HCT116 (cell line): ENCODE measurements around the gene NRXN2. TPM values are rescaled to one million over a fixed set of nuclear protein-coding genes. Genes with fewer than 3 reads are reported as not detected.

Experiments used
- ATAC-seq: fragments of 200-7000 bp; cut with Tn5 transposase; 2 replicates; pipeline ENCODE4 v1.9.1; 2020; ENCODE audit warnings: mild to moderate bottlenecking, moderate library complexity
- BruUV-seq: library from RNA; stranded (reverse); fragments of 400-500 nt; replicated peaks from 2 replicates; lab custom pipeline; 2021; lab: Mats Ljungman, UMichigan
- CTCF ChIA-PET: fragments of 300-600 bp; sonication (Branson Sonifier 250); formaldehyde crosslinking; loops from one replicate; lab custom pipeline; 2021; ENCODE audit warnings: antibody characterized with exemption; lab: Charles Lee
- POLR2A ChIA-PET: fragments of 300-600, 350-600 bp; sonication (Branson Sonifier 250); formaldehyde crosslinking; loops from one replicate; lab custom pipeline; 2021; ENCODE audit warnings: antibody characterized with exemption; lab: Charles Lee
- RAD21 ChIA-PET, 2 experiments: fragments of 300-600 bp; sonication (Branson Sonifier 250); formaldehyde crosslinking; loops; one replicate each; lab custom pipeline; 2023; ENCODE audit warnings: low total read pairs in 2 of 2; ENCODE audit not compliant: uncharacterized antibody in 2 of 2, unreplicated experiment in 2 of 2, low non-redundant PET in 1 of 2; lab: Charles Lee
- DNase-seq: peaks from one replicate; pipeline ENCODE4 v3.0.0-alpha.2; 2010; ENCODE audit warnings: low read depth, low spot score
- H2AFZ ChIP-seq: fragments of 200-600 bp; shearing (Covaris generic), sonication (generic); 2 replicates; pipeline ENCODE4 v1.6.1; 2017; ENCODE audit warnings: low read depth, mixed run types, mixed read lengths, antibody characterized with exemption, low read length; ENCODE audit not compliant: poor library complexity, severe bottlenecking
- H3K27ac ChIP-seq: 2 replicates; pipeline ENCODE4 v1.5.1; 2012; ENCODE audit warnings: low read depth, low read length
- H3K27me3 ChIP-seq: fragments of 200-600 bp; sonication (generic); 2 replicates; pipeline ENCODE4 v1.6.1; 2016; ENCODE audit warnings: mixed run types, low read length, mixed read lengths; ENCODE audit not compliant: insufficient read depth
- H3K36me3 ChIP-seq, 2 experiments: fragments of 200-500 bp in 1 of 2; fragments of 200-600 bp in 1 of 2; sonication (Bioruptor generic) in 1 of 2; sonication (generic) in 1 of 2; 2 replicates each; pipeline versions ENCODE4 v1.5.1 to v1.6.1; 2014 to 2016; ENCODE audit warnings: low read length in 2 of 2, inconsistent platforms in 1 of 2, mixed read lengths in 1 of 2, mixed run types in 1 of 2; ENCODE audit not compliant: insufficient read depth in 2 of 2, control insufficient read depth in 1 of 2
- H3K4me1 ChIP-seq, 2 experiments: fragments of 200-600 bp in 1 of 2; sonication (generic) in 1 of 2; 2 replicates each; pipeline versions ENCODE4 v1.5.1 to v1.6.1; 2012 to 2017; ENCODE audit warnings: low read length in 2 of 2, inconsistent platforms in 1 of 2, mild to moderate bottlenecking in 1 of 2, mixed read lengths in 1 of 2, mixed run types in 1 of 2, moderate library complexity in 1 of 2; ENCODE audit not compliant: insufficient read depth in 2 of 2, control insufficient read depth in 1 of 2
- H3K4me2 ChIP-seq: fragments of 200-600 bp; sonication (generic); 2 replicates; pipeline ENCODE4 v1.6.1; 2017; ENCODE audit warnings: mixed run types, low read length, mixed read lengths
- H3K4me3 ChIP-seq, 2 experiments: fragments of 200-600 bp in 1 of 2; sonication (generic) in 1 of 2; replicated peaks in 1 of 2; 2 replicates each; pipeline ENCODE4 v1.5.1; 2011 to 2016; ENCODE audit warnings: low read length in 2 of 2, control low read depth in 1 of 2, low read depth in 1 of 2, mild to moderate bottlenecking in 1 of 2, mixed read lengths in 1 of 2, mixed run types in 1 of 2
- H3K79me2 ChIP-seq: fragments of 200-600 bp; sonication (generic); 2 replicates; pipeline ENCODE4 v1.6.1; 2017; ENCODE audit warnings: mild to moderate bottlenecking, mixed run types, low read length, moderate library complexity, mixed read lengths; ENCODE audit not compliant: insufficient read depth
- H3K9ac ChIP-seq: fragments of 200-600 bp; sonication (generic); 2 replicates; pipeline ENCODE4 v1.6.1; 2016; ENCODE audit warnings: low read length, mixed read lengths
- H3K9me2 ChIP-seq: fragments of 200-600 bp; sonication (generic), shearing (Covaris generic); 2 replicates; pipeline ENCODE4 v1.6.1; 2017; ENCODE audit warnings: mixed run types, mild to moderate bottlenecking, moderate library complexity; ENCODE audit not compliant: insufficient read depth
- H3K9me3 ChIP-seq, 2 experiments: fragments of 200-500 bp in 1 of 2; fragments of 200-600 bp in 1 of 2; sonication (Bioruptor generic) in 1 of 2; sonication (generic) in 1 of 2; 2 replicates each; pipeline ENCODE4 v1.6.1; 2014 to 2017; ENCODE audit warnings: low read length in 2 of 2, mixed read lengths in 2 of 2, inconsistent platforms in 1 of 2, low read depth in 1 of 2, mild to moderate bottlenecking in 1 of 2, mixed run types in 1 of 2, moderate library complexity in 1 of 2; ENCODE audit not compliant: control insufficient read depth in 1 of 2, insufficient read depth in 1 of 2
- H4K20me1 ChIP-seq: fragments of 200-600 bp; sonication (generic), shearing (Covaris generic); 2 replicates; pipeline ENCODE4 v1.6.1; 2017; ENCODE audit warnings: mixed run types, mild to moderate bottlenecking, moderate library complexity; ENCODE audit not compliant: insufficient read depth
- CBX3 ChIP-seq: IDR thresholded peaks from 2 replicates; pipeline ENCODE4 v1.6.1; 2012; ENCODE audit warnings: low read depth
- CEBPB ChIP-seq: IDR thresholded peaks from 2 replicates; pipeline ENCODE4 v1.6.1; 2012; ENCODE audit warnings: low read depth
- EGR1 ChIP-seq: IDR thresholded peaks from 2 replicates; pipeline ENCODE4 v1.6.1; 2012; ENCODE audit warnings: low read depth
- ELF1 ChIP-seq: IDR thresholded peaks from 2 replicates; pipeline ENCODE4 v1.6.1; 2012; ENCODE audit warnings: low read depth, borderline replicate concordance
- EZH2 ChIP-seq: fragments of 200-600 bp; sonication (generic); IDR thresholded peaks from 2 replicates; pipeline ENCODE4 v1.6.1; 2017; ENCODE audit warnings: antibody characterized with exemption, mixed run types
- EZH2phosphoT487 ChIP-seq: fragments of 200-600 bp; IDR thresholded peaks from 2 replicates; pipeline ENCODE4 v1.6.1; 2018; ENCODE audit warnings: antibody characterized with exemption, borderline replicate concordance
- FOSL1 ChIP-seq: IDR thresholded peaks from 2 replicates; pipeline ENCODE4 v1.6.1; 2012; ENCODE audit warnings: low read depth
- POLR2A ChIP-seq: IDR thresholded peaks from 2 replicates; pipeline ENCODE4 v1.7.0; 2011; ENCODE audit warnings: borderline replicate concordance; ENCODE audit not compliant: insufficient read depth, insufficient read length; ENCODE audit errors: extremely low read depth
- POLR2AphosphoS5 ChIP-seq: IDR thresholded peaks from 2 replicates; pipeline ENCODE4 v1.6.1; 2011; ENCODE audit warnings: mild to moderate bottlenecking, low read depth, low read length, moderate library complexity
- RAD21 ChIP-seq: IDR thresholded peaks from 2 replicates; pipeline ENCODE4 v1.6.1; 2012; ENCODE audit warnings: low read depth, mild to moderate bottlenecking
- SP1 ChIP-seq: IDR thresholded peaks from 2 replicates; pipeline ENCODE4 v1.6.1; 2012; ENCODE audit warnings: low read depth
- SRF ChIP-seq: IDR thresholded peaks from 2 replicates; pipeline ENCODE4 v1.6.1; 2012; ENCODE audit warnings: low read depth
- TCF7L2 ChIP-seq: IDR thresholded peaks from 2 replicates; pipeline ENCODE4 v1.7.0; 2011; ENCODE audit warnings: borderline replicate concordance, inconsistent platforms; ENCODE audit not compliant: insufficient read depth, insufficient read length; ENCODE audit errors: extremely low read depth
- YY1 ChIP-seq: IDR thresholded peaks from 2 replicates; pipeline ENCODE4 v1.6.1; 2011; ENCODE audit warnings: low read length, low read depth, moderate library complexity, mild to moderate bottlenecking; ENCODE audit not compliant: insufficient replicate concordance; ENCODE audit errors: extremely low read depth
- ZFX ChIP-seq: fragments of 450-650 bp; IDR thresholded peaks from 2 replicates; pipeline ENCODE4 v1.6.1; 2017
- ZNF274 ChIP-seq: fragments of 200-500 bp; sonication (Bioruptor generic); IDR thresholded peaks from 2 replicates; pipeline ENCODE4 v1.6.1; 2014; ENCODE audit warnings: mild to moderate bottlenecking, low read depth, low read length, inconsistent platforms
- intact Hi-C: fragments of 100-400 bp; cut with micrococcal nuclease; formaldehyde crosslinking; loops from 2 replicates; pipeline ENCODE4 v1.10.0; 2022
- total RNA-seq: library from RNA; stranded (reverse); gene quantifications from one replicate; pipeline ENCODE4 v1.2.1, GENCODE V29; 2021; ENCODE audit not compliant: unreplicated experiment
- TF ChIP-seq, protein P1 (sequence below), 3 experiments: fragments of 200-600 bp in 1 of 3; sonication (generic) in 1 of 3; IDR thresholded peaks in 2 of 3; conservative IDR thresholded peaks in 1 of 3; 2 replicates each; pipeline ENCODE4 v1.5.1; 2012 to 2017; ENCODE audit warnings: low read depth in 2 of 3, low read length in 2 of 3, antibody characterized with exemption in 1 of 3, borderline replicate concordance in 1 of 3, control low read depth in 1 of 3, mild to moderate bottlenecking in 1 of 3, mixed read lengths in 1 of 3, mixed run types in 1 of 3, moderate library complexity in 1 of 3; ENCODE audit not compliant: insufficient read depth in 1 of 3
- TF ChIP-seq, protein P2 (sequence below): IDR thresholded peaks from 2 replicates; pipeline ENCODE4 v1.6.1; 2012
- TF ChIP-seq, protein P3 (sequence below): IDR thresholded peaks from 2 replicates; pipeline ENCODE4 v1.6.1; 2012; ENCODE audit warnings: low read depth
- TF ChIP-seq, protein P4 (sequence below): IDR thresholded peaks from 2 replicates; pipeline ENCODE4 v1.6.1; 2012

NRXN2 gene
- total RNA-seq, 1 experiment from 2014 or later: 1.5 TPM

DNA sequence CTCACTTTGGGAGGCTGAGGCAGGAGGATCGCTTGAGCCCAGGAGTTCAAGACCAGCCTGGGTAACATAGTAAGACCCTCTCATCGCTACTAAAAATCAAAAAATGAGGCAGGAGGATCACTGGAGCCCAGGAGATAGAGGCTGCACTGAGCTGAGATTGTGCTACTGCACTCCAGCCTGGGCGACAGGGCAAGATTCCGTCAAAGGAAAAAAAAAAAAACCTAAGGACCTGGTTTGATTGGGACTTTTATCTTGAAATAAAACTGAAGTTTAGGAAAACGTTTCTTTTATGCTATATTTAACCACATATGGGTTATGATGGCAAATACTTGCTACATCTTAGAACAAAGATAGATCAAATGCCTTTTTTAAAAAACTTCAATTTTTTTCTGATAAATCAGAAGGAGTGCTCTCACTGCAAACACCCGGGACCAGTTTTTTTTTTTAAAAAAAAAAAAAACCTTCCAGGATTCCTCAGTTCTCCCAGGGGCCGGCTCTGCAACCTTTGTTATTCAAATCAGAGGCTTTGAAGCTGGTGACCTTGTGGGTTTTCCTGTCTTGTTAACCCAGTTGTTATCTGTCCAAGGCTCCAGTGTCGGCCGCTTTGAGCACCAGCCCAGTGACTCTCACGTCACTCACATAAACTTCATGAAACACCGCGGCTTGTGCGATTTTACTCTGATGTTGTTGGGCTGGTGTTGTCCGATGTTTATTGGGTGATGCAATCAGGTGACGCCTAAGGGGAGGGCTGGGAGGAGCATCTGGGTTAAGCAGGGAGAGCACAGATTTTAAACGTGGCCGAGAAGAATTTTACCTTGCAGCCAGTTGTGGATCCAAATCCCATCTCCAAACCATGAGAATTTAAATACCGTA, 156.7 kb downstream of the NRXN2 start:
- H3K36me3 ChIP-seq: no peaks in the 10 kb centered on the region
- no peaks in the 10 kb centered on the region for H3K9me3 ChIP-seq
- intact Hi-C loops: no loop called here
- H3K9ac ChIP-seq: peak overlapping the region; percentile 60
- ATAC-seq: peak; percentile 93
- BruUV-seq: TSS peak; percentile 97
- H3K27me3 ChIP-seq: no peaks in the 10 kb centered on the region
- no peaks in the 10 kb centered on the region for H3K9me2 ChIP-seq
- peaks cover 13 to 20% of the 10 kb centered on the region in 2 experiments for H3K4me1 ChIP-seq
- H3K79me2 ChIP-seq: no peaks in the 10 kb centered on the region
- H2AFZ ChIP-seq: peak overlapping the region; percentile 95
- ChIA-PET POLR2A (interaction anchor here (0.7 to 0.8 kb wide), 2 partner anchors 70 to 84 kb away, joined by 3 to 4 read pairs; no protein-coding TSS in a partner anchor), RAD21 (no interaction called here), CTCF (no interaction called here)
- H3K4me2 ChIP-seq: peak overlapping the region; percentile 78
- peak overlapping the region; percentile 37; the same call in 1 of the 2 replicates for H3K27ac ChIP-seq
- H3K4me3 ChIP-seq: peak overlapping the region; percentile 31 to 44
- no peaks in the 10 kb centered on the region for H4K20me1 ChIP-seq
- peak; percentile 92 for DNase-seq
- TF ChIP-seq ZFX (no peak), POLR2AphosphoS5 (peak; percentile 49), FOSL1 (no peak), EZH2phosphoT487 (no peak), EZH2 (no peak), SRF (no peak), CBX3 (no peak), POLR2A (peak; percentile 50), CEBPB (peak; percentile 94), TCF7L2 (peak; percentile 99), SP1 (peak; percentile 70; the same call in 1 of the 2 replicates), EGR1 (no peak), ZNF274 (no peak), ELF1 (no peak), YY1 (no peak), RAD21 (no peak)
- TF ChIP-seq, protein P1, sequence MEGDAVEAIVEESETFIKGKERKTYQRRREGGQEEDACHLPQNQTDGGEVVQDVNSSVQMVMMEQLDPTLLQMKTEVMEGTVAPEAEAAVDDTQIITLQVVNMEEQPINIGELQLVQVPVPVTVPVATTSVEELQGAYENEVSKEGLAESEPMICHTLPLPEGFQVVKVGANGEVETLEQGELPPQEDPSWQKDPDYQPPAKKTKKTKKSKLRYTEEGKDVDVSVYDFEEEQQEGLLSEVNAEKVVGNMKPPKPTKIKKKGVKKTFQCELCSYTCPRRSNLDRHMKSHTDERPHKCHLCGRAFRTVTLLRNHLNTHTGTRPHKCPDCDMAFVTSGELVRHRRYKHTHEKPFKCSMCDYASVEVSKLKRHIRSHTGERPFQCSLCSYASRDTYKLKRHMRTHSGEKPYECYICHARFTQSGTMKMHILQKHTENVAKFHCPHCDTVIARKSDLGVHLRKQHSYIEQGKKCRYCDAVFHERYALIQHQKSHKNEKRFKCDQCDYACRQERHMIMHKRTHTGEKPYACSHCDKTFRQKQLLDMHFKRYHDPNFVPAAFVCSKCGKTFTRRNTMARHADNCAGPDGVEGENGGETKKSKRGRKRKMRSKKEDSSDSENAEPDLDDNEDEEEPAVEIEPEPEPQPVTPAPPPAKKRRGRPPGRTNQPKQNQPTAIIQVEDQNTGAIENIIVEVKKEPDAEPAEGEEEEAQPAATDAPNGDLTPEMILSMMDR (IDR thresholded peaks at IDR 0.05 in 2 of 3, conservative IDR thresholded peaks at IDR 0.05 in 1 of 3; ENCODE audit: borderline replicate concordance in 1 of 3, insufficient read depth in 1 of 3, low read depth in 2 of 3, low read length in 2 of 3): no peak
- TF ChIP-seq, protein P2, sequence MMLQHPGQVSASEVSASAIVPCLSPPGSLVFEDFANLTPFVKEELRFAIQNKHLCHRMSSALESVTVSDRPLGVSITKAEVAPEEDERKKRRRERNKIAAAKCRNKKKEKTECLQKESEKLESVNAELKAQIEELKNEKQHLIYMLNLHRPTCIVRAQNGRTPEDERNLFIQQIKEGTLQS: no peak; the same call in 1 of the 2 replicates
- TF ChIP-seq, protein P3, sequence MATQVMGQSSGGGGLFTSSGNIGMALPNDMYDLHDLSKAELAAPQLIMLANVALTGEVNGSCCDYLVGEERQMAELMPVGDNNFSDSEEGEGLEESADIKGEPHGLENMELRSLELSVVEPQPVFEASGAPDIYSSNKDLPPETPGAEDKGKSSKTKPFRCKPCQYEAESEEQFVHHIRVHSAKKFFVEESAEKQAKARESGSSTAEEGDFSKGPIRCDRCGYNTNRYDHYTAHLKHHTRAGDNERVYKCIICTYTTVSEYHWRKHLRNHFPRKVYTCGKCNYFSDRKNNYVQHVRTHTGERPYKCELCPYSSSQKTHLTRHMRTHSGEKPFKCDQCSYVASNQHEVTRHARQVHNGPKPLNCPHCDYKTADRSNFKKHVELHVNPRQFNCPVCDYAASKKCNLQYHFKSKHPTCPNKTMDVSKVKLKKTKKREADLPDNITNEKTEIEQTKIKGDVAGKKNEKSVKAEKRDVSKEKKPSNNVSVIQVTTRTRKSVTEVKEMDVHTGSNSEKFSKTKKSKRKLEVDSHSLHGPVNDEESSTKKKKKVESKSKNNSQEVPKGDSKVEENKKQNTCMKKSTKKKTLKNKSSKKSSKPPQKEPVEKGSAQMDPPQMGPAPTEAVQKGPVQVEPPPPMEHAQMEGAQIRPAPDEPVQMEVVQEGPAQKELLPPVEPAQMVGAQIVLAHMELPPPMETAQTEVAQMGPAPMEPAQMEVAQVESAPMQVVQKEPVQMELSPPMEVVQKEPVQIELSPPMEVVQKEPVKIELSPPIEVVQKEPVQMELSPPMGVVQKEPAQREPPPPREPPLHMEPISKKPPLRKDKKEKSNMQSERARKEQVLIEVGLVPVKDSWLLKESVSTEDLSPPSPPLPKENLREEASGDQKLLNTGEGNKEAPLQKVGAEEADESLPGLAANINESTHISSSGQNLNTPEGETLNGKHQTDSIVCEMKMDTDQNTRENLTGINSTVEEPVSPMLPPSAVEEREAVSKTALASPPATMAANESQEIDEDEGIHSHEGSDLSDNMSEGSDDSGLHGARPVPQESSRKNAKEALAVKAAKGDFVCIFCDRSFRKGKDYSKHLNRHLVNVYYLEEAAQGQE: no peak
- TF ChIP-seq, protein P4, sequence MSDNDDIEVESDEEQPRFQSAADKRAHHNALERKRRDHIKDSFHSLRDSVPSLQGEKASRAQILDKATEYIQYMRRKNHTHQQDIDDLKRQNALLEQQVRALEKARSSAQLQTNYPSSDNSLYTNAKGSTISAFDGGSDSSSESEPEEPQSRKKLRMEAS: no peak
